WTC11 (cell line): ENCODE measurements around the gene RNF224. TPM values are rescaled to one million over a fixed set of nuclear protein-coding genes. Genes with fewer than 3 reads are reported as not detected.
A peak's percentile ranks its signal among the peaks of the same experiment; 100 is the strongest.

Experiments
- ATAC-seq: fragments of 200-7000 bp; cut with Tn5 transposase; 2 replicates; pipeline ENCODE4 v1.10.0; 2021; ENCODE audit warnings: mild to moderate bottlenecking, moderate library complexity
- CTCF ChIA-PET: fragments of 300-600 bp; sonication (Branson Sonifier 250); formaldehyde crosslinking; loops from one replicate; lab custom pipeline; 2021; ENCODE audit warnings: antibody characterized with exemption; lab: Charles Lee
- POLR2A ChIA-PET: fragments of 350-600 bp; sonication (Branson Sonifier 250); formaldehyde crosslinking; loops from one replicate; lab custom pipeline; 2021; ENCODE audit warnings: antibody characterized with exemption; lab: Charles Lee
- DNase-seq: peaks from one replicate; pipeline ENCODE4 v3.0.0; 2021; ENCODE audit warnings: low spot score
- H3K27ac Mint-ChIP-seq: 2 replicates; pipeline ENCODE4 v1.8.0; 2021; ENCODE audit warnings: mixed read lengths
- H3K27me3 Mint-ChIP-seq: 2 replicates; pipeline ENCODE4 v1.8.0; 2021; ENCODE audit warnings: low read depth, mild to moderate bottlenecking, moderate library complexity, mixed read lengths
- H3K36me3 Mint-ChIP-seq: 2 replicates; pipeline ENCODE4 v1.8.0; 2021; ENCODE audit warnings: mixed read lengths
- H3K4me1 Mint-ChIP-seq: 2 replicates; pipeline ENCODE4 v1.8.0; 2022; ENCODE audit warnings: mixed read lengths
- H3K4me3 Mint-ChIP-seq: 2 replicates; pipeline ENCODE4 v1.8.0; 2021; ENCODE audit warnings: mild to moderate bottlenecking, moderate library complexity, mixed read lengths
- H3K9me3 Mint-ChIP-seq: 2 replicates; pipeline ENCODE4 v1.8.0; 2021; ENCODE audit warnings: mixed read lengths
- ATF1 ChIP-seq: sonication (generic); formaldehyde crosslinking; IDR thresholded peaks from 2 replicates; pipeline ENCODE4 v1.8.1; 2023; ENCODE audit warnings: mild to moderate bottlenecking, moderate library complexity, missing genetic modification reagents
- GABPB1 ChIP-seq: sonication (generic); formaldehyde crosslinking; IDR thresholded peaks from 2 replicates; pipeline ENCODE4 v1.8.1; 2023; ENCODE audit warnings: mild to moderate bottlenecking, missing genetic modification reagents
- JUN ChIP-seq: sonication (generic); formaldehyde crosslinking; IDR thresholded peaks from 2 replicates; pipeline ENCODE4 v1.8.0; 2023; ENCODE audit warnings: mild to moderate bottlenecking, missing genetic modification reagents
- NFATC4 ChIP-seq: fragments of 250-450 bp; sonication (Bioruptor Pico); IDR thresholded peaks from 2 replicates; pipeline ENCODE4 v1.9.0; 2021; ENCODE audit warnings: mild to moderate bottlenecking
- NFE2L1 ChIP-seq: sonication (generic); formaldehyde crosslinking; IDR thresholded peaks from 2 replicates; pipeline ENCODE4 v1.8.1; 2023; ENCODE audit warnings: missing genetic modification reagents
- SP1 ChIP-seq: sonication (generic); formaldehyde crosslinking; conservative IDR thresholded peaks from 2 replicates; pipeline ENCODE4 v1.8.1; 2022; ENCODE audit warnings: missing genetic modification reagents
- ZNF396 ChIP-seq: fragments of 250-450 bp; sonication (Bioruptor Pico); IDR thresholded peaks from 2 replicates; pipeline ENCODE4 v1.8.0; 2021; ENCODE audit warnings: mild to moderate bottlenecking, moderate library complexity, borderline replicate concordance
- ZNF416 ChIP-seq: fragments of 250-450 bp; sonication (Bioruptor Pico); IDR thresholded peaks from 2 replicates; pipeline ENCODE4 v1.9.0; 2021; ENCODE audit warnings: mild to moderate bottlenecking, inconsistent platforms
- ZNF423 ChIP-seq: fragments of 250-450 bp; sonication (Bioruptor Pico); IDR thresholded peaks from 2 replicates; pipeline ENCODE4 v2.1.2; 2022; ENCODE audit warnings: mild to moderate bottlenecking, moderate library complexity
- total RNA-seq: library from RNA; stranded (reverse); gene quantifications from 3 replicates; pipeline ENCODE4 v1.2.3, GENCODE V29; 2021
- TF ChIP-seq, protein P1 (sequence below): sonication (generic); formaldehyde crosslinking; IDR thresholded peaks from 2 replicates; pipeline ENCODE4 v1.8.1; 2023; ENCODE audit warnings: mild to moderate bottlenecking, missing genetic modification reagents, moderate library complexity
- TF ChIP-seq, protein P2 (sequence below): sonication (generic); formaldehyde crosslinking; IDR thresholded peaks from 2 replicates; pipeline ENCODE4 v1.8.0; 2022; ENCODE audit warnings: mild to moderate bottlenecking, missing genetic modification reagents
- TF ChIP-seq, protein P3 (sequence below): sonication (generic); formaldehyde crosslinking; IDR thresholded peaks from 2 replicates; pipeline ENCODE4 v1.8.0; 2023; ENCODE audit warnings: missing genetic modification reagents
- TF ChIP-seq, protein P4 (sequence below): sonication (generic); formaldehyde crosslinking; IDR thresholded peaks from 2 replicates; pipeline ENCODE4 v1.8.1; 2022; ENCODE audit warnings: mild to moderate bottlenecking, moderate library complexity, missing genetic modification reagents
- TF ChIP-seq, protein P5 (sequence below): sonication (generic); formaldehyde crosslinking; IDR thresholded peaks from 2 replicates; pipeline ENCODE4 v1.8.0; 2022; ENCODE audit warnings: mild to moderate bottlenecking, missing genetic modification reagents
- TF ChIP-seq, protein P6 (sequence below): sonication (generic); formaldehyde crosslinking; IDR thresholded peaks from 2 replicates; pipeline ENCODE4 v1.8.0; 2023; ENCODE audit warnings: mild to moderate bottlenecking, missing genetic modification reagents
- TF ChIP-seq, protein P7 (sequence below): sonication (generic); formaldehyde crosslinking; IDR thresholded peaks from 2 replicates; pipeline ENCODE4 v1.8.1; 2023; ENCODE audit warnings: mild to moderate bottlenecking, missing genetic modification reagents
- TF ChIP-seq, protein P8 (sequence below): fragments of 250-450 bp; sonication (Bioruptor Pico); conservative IDR thresholded peaks from 2 replicates; pipeline ENCODE4 v1.9.0; 2021; ENCODE audit warnings: mild to moderate bottlenecking
- TF ChIP-seq, protein P9 (sequence below): fragments of 250-450 bp; sonication (Bioruptor Pico); IDR thresholded peaks from 2 replicates; pipeline ENCODE4 v1.9.0; 2021; ENCODE audit warnings: mild to moderate bottlenecking, borderline replicate concordance
- TF ChIP-seq, protein P10 (sequence below): sonication (generic); formaldehyde crosslinking; conservative IDR thresholded peaks from 2 replicates; pipeline ENCODE4 v1.8.1; 2022; ENCODE audit warnings: mild to moderate bottlenecking, missing genetic modification reagents

Gene RNF224
- total RNA-seq, 1 experiment from 2014 or later, result 0.59 TPM

DNA sequence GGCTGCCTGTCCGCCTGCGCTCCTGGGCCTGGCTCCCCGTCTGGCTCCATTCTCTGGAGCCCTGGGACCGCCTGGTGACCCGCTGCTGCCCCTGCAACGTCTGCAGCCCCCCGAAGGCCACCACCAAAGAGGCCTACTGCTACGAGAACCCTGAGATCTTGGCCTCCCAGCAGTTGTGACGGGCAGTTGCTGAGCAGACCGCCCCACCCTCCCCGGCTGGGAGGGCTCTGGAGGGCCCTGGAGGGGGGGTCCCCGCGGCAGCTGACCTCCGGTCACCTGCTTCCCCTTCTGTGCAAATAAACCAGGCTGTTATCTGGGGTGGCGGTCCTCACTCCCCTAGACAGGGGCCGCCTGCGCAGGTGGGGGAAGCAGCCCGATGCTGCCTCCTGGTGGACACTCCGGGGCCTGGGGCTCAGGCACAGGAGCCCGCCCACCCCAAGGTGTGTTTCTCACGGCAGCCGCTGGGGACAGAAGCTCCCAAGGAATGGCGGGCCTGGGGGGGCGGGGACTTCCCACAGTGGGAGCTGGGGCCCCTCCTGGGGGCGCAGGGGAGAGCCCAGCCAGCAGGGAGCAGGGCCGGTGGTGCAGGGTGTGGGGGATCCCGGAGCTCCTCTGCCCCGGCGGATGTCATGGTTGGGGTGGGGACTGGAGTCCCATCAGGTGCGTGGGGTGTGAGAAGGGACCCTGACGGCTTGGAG lies 9.1 kb downstream of the RNF224 start (continued):
- TF ChIP-seq, protein P1, sequence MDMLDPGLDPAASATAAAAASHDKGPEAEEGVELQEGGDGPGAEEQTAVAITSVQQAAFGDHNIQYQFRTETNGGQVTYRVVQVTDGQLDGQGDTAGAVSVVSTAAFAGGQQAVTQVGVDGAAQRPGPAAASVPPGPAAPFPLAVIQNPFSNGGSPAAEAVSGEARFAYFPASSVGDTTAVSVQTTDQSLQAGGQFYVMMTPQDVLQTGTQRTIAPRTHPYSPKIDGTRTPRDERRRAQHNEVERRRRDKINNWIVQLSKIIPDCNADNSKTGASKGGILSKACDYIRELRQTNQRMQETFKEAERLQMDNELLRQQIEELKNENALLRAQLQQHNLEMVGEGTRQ (CRISPR knock-in tag), result peak; percentile 34
- TF ChIP-seq SP1 (CRISPR knock-in tag) (peak; percentile 53; the same call in 1 of the 2 replicates), NFATC4 (no peak), JUN (CRISPR knock-in tag) (no peak), ATF1 (CRISPR knock-in tag) (no peak)
- TF ChIP-seq, protein P2, sequence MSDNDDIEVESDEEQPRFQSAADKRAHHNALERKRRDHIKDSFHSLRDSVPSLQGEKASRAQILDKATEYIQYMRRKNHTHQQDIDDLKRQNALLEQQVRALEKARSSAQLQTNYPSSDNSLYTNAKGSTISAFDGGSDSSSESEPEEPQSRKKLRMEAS (CRISPR knock-in tag), result peak; percentile 52; the same call in 1 of the 2 replicates
- TF ChIP-seq, protein P3, sequence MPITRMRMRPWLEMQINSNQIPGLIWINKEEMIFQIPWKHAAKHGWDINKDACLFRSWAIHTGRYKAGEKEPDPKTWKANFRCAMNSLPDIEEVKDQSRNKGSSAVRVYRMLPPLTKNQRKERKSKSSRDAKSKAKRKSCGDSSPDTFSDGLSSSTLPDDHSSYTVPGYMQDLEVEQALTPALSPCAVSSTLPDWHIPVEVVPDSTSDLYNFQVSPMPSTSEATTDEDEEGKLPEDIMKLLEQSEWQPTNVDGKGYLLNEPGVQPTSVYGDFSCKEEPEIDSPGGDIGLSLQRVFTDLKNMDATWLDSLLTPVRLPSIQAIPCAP (CRISPR knock-in tag), result no peak
- TF ChIP-seq, protein P4, sequence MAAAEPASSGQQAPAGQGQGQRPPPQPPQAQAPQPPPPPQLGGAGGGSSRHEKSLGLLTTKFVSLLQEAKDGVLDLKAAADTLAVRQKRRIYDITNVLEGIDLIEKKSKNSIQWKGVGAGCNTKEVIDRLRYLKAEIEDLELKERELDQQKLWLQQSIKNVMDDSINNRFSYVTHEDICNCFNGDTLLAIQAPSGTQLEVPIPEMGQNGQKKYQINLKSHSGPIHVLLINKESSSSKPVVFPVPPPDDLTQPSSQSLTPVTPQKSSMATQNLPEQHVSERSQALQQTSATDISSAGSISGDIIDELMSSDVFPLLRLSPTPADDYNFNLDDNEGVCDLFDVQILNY (CRISPR knock-in tag), result 0 out of 2 replicates have a peak, but pooled peaks have one; percentile 34

DNA sequence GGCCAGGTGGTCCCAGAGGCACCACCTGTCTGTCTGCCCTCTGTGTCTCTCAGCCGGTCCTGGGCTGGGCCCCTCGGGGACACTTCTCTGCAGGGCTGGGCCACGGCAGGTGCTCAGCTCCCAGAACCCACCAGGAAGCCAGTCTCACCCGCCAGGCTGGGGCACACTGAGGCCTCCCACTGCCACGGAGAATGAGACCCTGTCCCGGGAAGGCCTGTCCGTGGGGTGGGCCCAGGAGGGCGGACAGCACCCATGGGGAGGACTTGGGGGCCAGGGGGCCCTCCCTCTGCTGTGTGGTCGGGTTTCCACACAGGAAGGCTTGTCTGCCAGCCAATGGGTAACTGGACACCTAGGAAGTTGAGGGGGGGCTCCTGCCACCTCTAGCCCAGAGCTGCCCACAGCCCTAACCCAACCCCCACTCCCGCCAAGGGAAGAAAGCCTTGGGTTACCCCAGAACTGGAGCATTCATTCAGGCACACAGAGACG lies 9.7 kb downstream of the RNF224 start:
- ATAC-seq (no peak), DNase-seq (no peak)
- H3K27me3 Mint-ChIP-seq, result no peaks in the 10 kb centered on the region
- H3K36me3 Mint-ChIP-seq, result peaks cover under 1% of the 10 kb centered on the region
- CTCF ChIA-PET, result interaction anchor here (0.6 to 4.6 kb wide), 90 partner anchors 10 to 633 kb away, joined by 3 to 143 read pairs (median 6); partner anchors contain the start of genes CYSRT1, ENTPD2, ENTPD8 and EXD3
- no peak overlapping the region for H3K4me3 Mint-ChIP-seq
- H3K4me1 Mint-ChIP-seq, result peaks cover 18% of the 10 kb centered on the region
- no peaks in the 10 kb centered on the region for H3K9me3 Mint-ChIP-seq
- POLR2A ChIA-PET, result interaction anchor here (0.9 kb wide), 1 partner anchor 65 kb away, joined by 3 read pairs; the partner anchor contains the start of gene NRARP
- H3K27ac Mint-ChIP-seq, result no peak overlapping the region
- TF ChIP-seq, protein P5, sequence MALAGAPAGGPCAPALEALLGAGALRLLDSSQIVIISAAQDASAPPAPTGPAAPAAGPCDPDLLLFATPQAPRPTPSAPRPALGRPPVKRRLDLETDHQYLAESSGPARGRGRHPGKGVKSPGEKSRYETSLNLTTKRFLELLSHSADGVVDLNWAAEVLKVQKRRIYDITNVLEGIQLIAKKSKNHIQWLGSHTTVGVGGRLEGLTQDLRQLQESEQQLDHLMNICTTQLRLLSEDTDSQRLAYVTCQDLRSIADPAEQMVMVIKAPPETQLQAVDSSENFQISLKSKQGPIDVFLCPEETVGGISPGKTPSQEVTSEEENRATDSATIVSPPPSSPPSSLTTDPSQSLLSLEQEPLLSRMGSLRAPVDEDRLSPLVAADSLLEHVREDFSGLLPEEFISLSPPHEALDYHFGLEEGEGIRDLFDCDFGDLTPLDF, result no peak
- TF ChIP-seq, protein P6, sequence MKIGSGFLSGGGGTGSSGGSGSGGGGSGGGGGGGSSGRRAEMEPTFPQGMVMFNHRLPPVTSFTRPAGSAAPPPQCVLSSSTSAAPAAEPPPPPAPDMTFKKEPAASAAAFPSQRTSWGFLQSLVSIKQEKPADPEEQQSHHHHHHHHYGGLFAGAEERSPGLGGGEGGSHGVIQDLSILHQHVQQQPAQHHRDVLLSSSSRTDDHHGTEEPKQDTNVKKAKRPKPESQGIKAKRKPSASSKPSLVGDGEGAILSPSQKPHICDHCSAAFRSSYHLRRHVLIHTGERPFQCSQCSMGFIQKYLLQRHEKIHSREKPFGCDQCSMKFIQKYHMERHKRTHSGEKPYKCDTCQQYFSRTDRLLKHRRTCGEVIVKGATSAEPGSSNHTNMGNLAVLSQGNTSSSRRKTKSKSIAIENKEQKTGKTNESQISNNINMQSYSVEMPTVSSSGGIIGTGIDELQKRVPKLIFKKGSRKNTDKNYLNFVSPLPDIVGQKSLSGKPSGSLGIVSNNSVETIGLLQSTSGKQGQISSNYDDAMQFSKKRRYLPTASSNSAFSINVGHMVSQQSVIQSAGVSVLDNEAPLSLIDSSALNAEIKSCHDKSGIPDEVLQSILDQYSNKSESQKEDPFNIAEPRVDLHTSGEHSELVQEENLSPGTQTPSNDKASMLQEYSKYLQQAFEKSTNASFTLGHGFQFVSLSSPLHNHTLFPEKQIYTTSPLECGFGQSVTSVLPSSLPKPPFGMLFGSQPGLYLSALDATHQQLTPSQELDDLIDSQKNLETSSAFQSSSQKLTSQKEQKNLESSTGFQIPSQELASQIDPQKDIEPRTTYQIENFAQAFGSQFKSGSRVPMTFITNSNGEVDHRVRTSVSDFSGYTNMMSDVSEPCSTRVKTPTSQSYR (CRISPR knock-in tag), result no peak
- TF ChIP-seq ZNF423 (CRISPR knock-in tag) (no peak), GABPB1 (CRISPR knock-in tag) (no peak), ZNF416 (CRISPR knock-in tag) (no peak), ZNF396 (CRISPR knock-in tag) (no peak), NFE2L1 (no peak)
- TF ChIP-seq, protein P7, sequence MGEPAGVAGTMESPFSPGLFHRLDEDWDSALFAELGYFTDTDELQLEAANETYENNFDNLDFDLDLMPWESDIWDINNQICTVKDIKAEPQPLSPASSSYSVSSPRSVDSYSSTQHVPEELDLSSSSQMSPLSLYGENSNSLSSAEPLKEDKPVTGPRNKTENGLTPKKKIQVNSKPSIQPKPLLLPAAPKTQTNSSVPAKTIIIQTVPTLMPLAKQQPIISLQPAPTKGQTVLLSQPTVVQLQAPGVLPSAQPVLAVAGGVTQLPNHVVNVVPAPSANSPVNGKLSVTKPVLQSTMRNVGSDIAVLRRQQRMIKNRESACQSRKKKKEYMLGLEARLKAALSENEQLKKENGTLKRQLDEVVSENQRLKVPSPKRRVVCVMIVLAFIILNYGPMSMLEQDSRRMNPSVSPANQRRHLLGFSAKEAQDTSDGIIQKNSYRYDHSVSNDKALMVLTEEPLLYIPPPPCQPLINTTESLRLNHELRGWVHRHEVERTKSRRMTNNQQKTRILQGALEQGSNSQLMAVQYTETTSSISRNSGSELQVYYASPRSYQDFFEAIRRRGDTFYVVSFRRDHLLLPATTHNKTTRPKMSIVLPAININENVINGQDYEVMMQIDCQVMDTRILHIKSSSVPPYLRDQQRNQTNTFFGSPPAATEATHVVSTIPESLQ, result no peak
- TF ChIP-seq, protein P8, sequence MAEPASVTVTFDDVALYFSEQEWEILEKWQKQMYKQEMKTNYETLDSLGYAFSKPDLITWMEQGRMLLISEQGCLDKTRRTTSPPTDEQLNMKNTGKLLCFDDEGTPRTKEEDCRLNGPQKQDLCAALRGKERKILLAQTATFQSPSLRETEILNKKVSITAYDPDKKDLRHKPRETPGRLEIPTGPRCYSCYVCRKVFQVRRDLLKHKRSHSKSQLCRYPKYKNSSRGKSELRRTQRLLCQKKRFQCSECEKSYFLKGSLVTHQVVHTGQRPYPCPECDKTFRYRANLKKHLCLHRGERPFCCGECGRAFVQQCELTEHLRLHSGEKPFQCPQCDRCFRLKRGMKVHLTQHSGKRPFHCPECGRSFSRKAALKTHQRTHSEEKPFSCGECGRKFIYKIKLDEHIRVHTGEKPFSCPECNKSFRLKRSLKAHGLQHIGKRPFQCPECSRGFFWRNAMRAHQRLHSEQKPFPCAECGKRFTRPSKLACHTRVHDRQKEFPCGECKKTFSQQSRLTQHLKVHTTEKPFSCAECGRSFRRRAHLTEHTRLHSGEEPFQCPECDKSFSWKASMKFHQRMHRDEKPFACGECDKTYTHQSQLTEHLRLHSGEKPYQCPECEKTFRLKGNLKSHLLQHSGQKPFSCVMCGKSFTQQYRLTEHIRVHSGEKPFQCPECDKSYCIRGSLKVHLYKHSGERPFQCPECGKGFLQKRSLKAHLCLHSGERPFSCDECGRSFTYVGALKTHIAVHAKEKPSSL (CRISPR knock-in tag), result no peak
- TF ChIP-seq, protein P9, sequence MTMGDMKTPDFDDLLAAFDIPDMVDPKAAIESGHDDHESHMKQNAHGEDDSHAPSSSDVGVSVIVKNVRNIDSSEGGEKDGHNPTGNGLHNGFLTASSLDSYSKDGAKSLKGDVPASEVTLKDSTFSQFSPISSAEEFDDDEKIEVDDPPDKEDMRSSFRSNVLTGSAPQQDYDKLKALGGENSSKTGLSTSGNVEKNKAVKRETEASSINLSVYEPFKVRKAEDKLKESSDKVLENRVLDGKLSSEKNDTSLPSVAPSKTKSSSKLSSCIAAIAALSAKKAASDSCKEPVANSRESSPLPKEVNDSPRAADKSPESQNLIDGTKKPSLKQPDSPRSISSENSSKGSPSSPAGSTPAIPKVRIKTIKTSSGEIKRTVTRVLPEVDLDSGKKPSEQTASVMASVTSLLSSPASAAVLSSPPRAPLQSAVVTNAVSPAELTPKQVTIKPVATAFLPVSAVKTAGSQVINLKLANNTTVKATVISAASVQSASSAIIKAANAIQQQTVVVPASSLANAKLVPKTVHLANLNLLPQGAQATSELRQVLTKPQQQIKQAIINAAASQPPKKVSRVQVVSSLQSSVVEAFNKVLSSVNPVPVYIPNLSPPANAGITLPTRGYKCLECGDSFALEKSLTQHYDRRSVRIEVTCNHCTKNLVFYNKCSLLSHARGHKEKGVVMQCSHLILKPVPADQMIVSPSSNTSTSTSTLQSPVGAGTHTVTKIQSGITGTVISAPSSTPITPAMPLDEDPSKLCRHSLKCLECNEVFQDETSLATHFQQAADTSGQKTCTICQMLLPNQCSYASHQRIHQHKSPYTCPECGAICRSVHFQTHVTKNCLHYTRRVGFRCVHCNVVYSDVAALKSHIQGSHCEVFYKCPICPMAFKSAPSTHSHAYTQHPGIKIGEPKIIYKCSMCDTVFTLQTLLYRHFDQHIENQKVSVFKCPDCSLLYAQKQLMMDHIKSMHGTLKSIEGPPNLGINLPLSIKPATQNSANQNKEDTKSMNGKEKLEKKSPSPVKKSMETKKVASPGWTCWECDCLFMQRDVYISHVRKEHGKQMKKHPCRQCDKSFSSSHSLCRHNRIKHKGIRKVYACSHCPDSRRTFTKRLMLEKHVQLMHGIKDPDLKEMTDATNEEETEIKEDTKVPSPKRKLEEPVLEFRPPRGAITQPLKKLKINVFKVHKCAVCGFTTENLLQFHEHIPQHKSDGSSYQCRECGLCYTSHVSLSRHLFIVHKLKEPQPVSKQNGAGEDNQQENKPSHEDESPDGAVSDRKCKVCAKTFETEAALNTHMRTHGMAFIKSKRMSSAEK, result no peak
- TF ChIP-seq, protein P10, sequence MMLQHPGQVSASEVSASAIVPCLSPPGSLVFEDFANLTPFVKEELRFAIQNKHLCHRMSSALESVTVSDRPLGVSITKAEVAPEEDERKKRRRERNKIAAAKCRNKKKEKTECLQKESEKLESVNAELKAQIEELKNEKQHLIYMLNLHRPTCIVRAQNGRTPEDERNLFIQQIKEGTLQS (CRISPR knock-in tag), result no peak
